GM15510 (cell line): ENCODE measurements around the gene NEK5.

Experiments used
- POLR2A ChIP-seq: IDR thresholded peaks from 3 replicates; pipeline ENCODE4 v1.6.1; 2011; ENCODE audit warnings: borderline replicate concordance; ENCODE audit not compliant: insufficient read length; ENCODE audit errors: extremely low read depth

NEK5 gene, protein sequence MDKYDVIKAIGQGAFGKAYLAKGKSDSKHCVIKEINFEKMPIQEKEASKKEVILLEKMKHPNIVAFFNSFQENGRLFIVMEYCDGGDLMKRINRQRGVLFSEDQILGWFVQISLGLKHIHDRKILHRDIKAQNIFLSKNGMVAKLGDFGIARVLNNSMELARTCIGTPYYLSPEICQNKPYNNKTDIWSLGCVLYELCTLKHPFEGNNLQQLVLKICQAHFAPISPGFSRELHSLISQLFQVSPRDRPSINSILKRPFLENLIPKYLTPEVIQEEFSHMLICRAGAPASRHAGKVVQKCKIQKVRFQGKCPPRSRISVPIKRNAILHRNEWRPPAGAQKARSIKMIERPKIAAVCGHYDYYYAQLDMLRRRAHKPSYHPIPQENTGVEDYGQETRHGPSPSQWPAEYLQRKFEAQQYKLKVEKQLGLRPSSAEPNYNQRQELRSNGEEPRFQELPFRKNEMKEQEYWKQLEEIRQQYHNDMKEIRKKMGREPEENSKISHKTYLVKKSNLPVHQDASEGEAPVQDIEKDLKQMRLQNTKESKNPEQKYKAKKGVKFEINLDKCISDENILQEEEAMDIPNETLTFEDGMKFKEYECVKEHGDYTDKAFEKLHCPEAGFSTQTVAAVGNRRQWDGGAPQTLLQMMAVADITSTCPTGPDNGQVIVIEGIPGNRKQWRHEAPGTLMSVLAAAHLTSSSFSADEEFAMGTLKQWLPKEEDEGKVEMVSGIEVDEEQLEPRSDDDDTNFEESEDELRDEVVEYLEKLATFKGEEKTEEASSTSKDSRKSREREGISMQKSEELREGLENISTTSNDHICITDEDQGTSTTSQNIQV

DNA sequence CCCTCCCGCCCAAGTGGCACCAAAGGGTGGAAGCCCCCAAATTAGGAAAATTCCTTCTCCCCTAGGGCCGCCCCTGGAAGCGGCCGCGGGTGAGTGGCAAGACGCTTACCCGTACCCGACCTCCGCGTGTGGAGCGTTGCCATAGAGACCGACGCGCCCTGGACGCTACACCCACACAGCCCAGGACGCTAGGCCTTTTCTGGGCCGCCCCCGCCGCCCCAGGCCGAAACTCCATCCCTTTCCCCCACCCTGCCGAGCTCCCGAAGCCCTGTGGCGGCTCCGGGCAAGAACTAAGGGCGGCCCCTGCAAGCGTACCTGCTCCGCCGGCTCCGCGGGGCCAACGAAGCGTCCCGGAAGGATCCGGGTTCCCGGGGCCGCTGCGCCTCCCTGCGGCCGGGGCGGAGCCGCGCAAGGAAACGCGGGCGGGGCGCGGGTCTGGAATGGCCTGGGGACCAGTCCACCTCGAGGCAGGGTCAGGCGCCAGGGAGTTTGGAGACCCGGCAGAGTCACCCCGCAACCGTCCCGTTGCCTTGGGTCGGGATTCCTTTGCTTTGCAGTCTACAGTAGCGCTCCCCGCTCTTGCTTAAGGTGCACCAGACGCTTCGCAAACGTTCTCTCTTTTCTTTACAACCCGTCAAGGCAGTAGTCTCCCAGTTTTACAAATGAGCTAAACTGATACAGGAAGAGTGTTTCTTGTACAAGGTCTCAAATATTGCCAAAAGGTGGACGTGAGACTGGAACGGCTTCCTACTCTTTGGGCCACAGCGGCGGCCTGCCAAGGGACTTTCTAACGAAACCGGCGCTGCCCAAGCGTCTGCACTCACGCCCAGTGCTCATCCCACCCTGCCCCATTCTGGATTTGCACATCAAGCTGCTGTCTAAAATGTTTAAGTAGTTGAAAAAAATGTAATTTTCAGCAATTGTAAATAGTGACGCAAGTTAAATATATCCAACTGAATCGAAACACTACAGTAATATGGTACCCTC is at the start of gene NEK5:
Gene NEK5, minus strand, starts transcription at position 360 of the 987 bp plus-strand sequence. CDS start 1,591 bp downstream, outside the sequence.
- TF ChIP-seq POLR2A, result no peak

DNA sequence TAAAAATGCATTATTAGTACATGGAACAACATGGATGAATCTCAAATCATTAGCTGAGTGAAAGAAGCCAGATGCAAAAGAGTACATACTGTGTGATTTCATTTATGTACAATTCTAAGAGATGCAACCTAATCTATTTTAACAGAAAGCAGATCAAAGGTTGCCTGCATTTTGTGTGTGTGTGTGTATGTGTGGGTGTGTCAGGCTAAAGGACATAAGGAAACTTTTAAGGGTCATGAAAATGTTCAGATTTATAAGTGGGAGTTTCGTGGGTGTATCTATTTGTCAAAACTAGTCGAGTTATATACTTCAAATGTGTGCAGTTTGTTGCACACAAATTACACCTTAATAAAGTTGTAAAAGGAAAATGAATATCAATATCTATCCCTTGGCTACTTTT is 48.4 kb upstream of the NEK5 start:
- TF ChIP-seq POLR2A, result no peak

DNA sequence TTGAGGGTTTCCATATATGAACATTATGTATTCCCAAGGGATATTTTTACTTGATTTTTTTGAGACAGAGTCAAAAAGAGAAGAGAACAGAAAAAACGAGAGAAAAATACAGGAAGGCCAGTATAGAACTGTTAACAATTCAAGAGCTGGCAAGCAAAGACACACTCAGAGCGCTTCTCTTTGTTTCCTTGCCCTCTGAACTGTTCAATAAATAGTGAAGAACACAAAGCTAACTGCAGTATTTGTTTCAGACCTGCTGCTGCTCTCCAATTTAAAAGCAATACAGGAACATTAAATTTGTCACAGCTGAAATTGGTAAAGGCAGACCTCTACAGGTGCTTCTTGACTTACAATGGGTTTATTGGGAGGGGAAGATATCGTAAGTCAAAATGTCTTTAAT is 44.5 kb upstream of the NEK5 start:
- no peak for TF ChIP-seq POLR2A

DNA sequence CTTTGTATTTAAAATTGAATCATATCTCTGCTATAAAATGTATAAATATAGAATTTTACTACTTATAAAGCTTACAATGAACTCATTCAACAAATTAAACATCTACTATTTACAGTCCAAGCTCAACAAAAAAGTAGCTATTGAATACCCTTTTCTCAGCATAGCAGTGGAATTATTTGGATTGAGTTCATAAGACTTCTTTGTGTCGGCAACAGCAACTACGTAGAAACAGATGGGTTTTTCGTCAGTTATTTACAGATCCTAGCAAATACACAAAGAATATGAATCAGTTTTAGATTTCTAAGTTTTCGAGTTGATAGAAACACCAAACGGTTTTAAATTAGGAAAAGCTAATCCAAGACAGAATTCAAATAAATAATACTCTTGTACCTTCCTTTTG is 41.0 kb upstream of the NEK5 start:
- TF ChIP-seq POLR2A, result no peak

DNA sequence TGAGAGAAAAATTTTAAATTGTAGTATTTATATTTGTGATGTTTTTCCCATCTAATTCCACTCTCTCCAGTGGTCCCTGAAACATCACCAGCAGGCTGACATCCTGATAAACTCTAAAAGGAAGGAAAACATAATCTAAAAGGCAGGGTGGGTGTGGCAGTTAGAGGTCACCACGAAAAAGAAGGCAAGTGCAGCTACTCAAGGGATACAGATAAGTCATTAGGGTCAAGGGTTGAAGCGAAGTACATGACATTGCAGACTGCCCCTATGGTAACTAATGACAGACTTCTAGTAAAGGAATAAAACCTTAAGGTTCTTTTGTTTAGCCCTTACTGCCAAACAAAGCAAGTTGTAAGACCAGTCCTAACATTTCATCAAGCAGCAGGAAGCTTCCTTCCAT is 36.5 kb upstream of the NEK5 start:
- no peak for TF ChIP-seq POLR2A

DNA sequence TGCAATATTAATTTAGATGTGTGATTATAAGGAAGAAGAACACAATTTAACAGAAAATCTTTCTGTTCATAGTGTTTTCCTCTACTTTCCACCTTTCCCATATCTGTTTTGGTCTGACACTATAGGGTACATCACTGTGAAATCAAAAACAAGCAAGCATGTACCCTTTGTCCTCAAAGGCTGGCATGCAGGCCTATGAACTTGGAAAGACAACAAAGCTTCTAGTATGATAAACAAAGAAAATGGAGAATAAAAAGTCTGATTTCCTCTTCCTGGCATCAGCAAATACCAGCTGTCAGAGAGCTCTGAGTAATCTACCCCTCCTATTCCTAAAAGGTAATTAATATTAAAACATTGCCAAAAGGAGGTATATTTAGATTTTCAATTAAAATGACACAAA is 36.1 kb upstream of the NEK5 start:
- TF ChIP-seq POLR2A, result no peak

DNA sequence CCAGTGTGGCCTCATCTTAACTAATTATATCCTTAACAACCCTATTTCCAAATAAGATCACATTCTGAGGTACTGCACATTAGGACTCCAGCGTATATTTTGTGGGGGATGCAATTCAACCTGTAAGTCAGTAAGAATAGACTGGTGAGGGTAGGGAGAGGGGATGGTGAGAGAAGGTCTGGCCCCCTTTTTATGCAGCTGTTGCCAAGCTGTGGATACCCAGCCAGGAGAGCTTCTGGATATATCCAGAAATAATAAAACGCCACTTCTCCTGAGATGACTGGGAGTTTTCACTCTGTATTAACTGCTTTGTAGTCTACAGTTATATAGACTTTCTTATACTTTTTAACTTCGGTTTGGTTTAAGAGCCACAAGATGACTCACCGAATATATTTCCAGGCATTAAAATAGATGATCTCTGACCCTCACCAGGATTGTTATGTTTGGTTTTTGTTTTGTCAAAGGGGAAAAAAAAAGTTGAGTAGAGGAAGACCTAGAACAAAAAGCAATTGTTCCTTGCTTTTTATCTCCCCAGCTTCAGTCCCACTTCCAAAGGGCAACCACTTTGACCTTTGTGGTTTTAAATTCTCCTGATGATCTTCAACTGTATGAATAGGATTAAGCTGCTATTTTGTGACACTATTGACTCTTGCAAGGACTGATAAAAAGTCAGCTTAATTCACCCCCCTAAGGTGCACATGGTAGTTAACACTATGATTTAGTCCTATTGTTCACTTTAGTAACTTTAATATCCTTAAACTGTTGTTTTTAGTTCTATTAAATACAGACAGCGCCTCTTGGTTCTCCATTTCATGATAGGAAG is 33.6 kb upstream of the NEK5 start:
- TF ChIP-seq POLR2A, result no peak

DNA sequence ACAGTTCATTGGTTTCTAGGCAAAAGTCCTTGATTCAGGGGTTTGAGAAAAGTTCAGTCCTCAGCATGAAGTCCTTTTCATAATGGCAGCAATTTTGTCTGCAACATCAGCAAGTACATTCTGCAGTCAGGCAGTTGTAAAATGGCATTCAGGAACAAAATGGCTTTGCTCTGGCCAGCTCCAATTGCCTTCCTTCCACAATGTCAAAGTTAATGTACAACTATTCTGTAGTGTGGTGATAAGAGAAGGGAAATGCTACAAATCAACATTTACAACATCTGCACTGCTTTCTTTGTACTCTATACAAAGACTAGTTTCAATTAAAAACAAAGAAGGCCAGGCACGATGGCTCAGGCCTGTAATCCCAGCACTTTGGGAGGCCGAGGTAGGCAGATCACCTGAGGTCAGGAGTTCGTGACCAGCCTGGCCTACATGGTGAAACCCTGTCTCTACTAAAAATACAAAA is 32.3 kb upstream of the NEK5 start:
- TF ChIP-seq POLR2A, result no peak

DNA sequence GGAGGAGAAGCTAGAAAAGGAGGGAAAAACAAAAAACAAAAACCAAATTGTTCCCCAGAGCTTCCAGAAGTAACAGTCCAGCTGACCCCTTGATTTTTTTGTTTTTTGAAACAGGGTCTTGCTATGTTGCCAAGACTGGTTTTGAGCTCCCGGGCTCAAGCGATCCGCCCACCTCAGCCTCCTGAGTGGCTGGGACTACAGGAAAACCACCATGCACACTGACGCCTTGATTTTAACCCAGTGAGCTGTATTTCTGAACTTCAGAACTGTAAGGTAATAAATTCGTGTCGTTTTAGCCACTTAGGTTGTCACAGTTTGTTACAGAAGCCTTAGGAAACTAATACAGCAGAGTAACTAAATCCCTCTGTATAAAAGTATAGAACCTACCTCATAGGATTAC is 31.6 kb upstream of the NEK5 start:
- no peak for TF ChIP-seq POLR2A

DNA sequence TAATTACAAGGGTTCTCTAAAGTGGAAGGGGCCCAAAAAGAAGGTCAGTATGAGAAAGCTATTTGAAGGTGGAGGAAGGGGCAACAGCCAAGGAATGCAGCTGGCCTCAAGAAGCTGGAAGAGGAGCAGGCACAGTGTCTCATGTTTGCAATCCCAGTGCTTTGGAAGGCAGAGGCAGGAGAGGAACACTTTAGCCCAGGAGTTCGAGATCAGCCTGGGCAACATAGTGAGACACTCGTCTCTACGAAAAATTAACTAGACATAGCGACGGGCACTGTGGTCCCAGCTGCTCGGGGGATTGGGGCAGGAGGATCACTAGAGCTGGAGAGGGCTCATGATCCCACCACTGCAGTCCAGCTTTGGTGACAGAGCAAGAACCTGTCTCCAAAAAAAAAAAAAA is 31.2 kb upstream of the NEK5 start:
- TF ChIP-seq POLR2A, result no peak

DNA sequence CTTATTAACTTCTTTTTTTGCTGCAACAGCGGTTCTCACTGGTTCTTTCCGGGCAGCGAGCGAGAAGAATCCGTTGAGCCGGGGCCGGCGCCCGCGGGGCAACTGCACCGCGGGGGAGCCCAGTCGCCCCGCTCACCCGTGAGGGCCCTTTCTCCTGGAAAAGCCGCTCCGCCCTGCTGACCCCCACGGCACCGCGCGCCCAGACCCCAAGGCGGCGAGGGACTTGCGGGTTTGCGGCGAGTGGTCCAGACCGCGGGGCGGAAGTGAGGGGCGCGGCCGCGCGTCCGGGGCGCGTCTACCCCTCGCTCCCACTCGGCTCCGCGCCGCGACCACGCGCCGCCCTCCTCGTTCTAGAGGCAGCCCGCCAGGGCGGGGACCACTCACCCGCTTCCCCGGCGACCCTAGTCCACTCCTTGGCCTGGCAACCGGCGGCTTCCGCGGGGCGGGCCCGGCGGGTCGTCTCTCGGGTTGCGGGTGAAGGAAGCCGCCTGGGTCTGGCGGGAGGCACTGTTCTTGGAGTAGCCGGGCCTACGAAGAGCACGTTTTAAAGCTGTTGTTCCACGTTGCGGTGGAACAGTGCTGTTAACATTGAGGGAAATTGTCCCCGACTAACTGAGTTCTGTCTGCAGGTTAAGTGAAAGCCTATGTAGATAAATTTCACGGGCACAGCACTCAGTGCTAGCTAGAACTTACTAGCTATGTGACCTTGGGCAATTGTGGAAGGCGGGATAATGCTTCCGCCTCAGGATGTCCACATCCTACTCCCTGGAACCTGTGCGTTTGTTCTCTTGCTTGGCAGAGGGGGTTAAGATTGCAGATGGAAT is 30.5 kb upstream of the NEK5 start, which contains the start of gene NEK3:
Gene NEK3, minus strand, starts transcription at position 439 of the 824 bp plus-strand sequence. CDS start 3,406 bp downstream, outside the sequence.
- no peak for TF ChIP-seq POLR2A

DNA sequence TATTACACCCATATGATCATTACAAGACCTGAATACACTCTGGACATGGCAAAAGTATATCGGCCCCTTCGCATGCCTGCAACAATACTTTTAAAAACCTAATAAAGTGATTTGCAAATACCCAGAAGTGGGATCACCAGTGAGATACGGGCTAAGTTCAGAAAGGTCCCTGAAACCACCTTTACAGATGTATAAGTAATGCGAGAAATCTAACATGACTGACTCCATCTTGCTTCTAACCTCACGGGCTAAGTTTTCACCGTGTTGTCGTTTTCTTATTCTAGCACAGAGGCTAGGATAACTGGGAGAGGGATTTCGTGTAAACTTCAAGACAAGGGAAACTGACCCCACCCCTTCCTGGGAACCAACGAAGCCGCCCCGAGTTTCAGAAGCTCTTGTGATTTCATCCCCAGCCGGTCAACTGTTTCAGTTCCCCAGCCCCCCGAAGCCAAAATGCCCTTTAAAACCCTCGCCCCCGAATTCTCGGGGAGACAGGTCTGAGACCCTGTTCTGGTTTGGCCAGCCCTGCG is 29.8 kb upstream of the NEK5 start:
- no peak for TF ChIP-seq POLR2A

DNA sequence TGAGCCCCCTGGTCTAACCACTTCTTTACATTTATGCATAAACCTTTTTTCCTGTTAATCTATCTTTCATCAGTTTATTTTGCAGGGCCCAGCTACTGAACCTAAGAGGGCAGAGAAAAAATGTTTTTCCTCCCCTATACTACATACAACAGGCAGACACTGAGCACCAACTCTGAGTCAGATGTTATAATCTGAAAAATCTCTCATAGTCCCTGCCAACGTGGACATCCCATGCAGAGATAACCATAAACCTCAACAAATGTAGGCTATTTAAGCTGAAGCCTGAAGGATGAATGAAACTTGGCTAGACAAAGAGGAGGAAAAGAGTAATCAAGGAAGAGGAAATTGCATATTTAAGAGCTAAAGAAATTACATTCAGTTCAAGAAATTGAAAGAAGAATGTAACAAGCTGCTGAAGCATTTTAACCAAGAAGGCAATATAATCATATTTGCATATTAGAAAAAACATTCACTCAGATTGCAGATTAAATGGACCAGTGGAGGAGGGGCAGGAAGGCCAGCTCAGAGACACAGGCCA is 27.9 kb upstream of the NEK5 start:
- TF ChIP-seq POLR2A, result no peak

DNA sequence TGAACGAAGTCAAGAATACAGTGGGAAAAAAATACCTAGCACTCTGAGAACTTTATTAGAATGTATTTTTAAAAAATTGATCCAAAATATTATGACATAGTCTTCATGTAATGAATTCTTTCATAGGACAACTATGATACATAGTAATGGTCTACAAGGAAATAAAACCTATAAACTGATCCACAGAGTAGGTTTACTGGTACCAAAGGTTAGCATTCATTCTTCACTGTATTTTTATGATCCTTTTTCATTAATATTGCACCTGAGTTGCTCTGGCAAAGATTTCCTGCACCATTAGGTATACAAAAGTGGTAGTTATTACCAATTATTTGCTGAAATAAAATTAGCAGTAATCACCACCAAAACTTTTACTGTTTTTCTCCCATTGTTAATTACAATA is 26.3 kb upstream of the NEK5 start:
- TF ChIP-seq POLR2A, result no peak
